Activated T-helper 1 cell treated with anti-CD3 and anti-CD28 coated beads, Interleukin-12 subunit alpha, Interleukin-12 subunit beta, Interleukin-2, Interleukin-4 antibody, amounts not matched to agents 30 ng/mL and 10 ng/mL and 1 ng/mL, durations not matched to agents 14 hours and 24 hours and 36 hours (primary cell): ENCODE data around the gene BRSK2. TPM values are rescaled to one million over a fixed set of nuclear protein-coding genes. Genes with fewer than 3 reads are reported as not detected.
"Not testable (repeated sequence)": the region's sequence is repeated elsewhere in the genome, so short reads cannot be mapped to it uniquely, and the experiment has no call there.

Experiments used
- DNase-seq: peaks from one replicate; pipeline ENCODE4 v3.0.0; 2021; ENCODE audit warnings: low spot score
- H3K27ac Mint-ChIP-seq: one replicate; pipeline ENCODE4 v1.8.0; 2021; ENCODE audit warnings: mild to moderate bottlenecking, mixed read lengths
- H3K27me3 Mint-ChIP-seq: one replicate; pipeline ENCODE4 v1.8.0; 2022; ENCODE audit warnings: mild to moderate bottlenecking, moderate library complexity, mixed read lengths; ENCODE audit not compliant: insufficient read depth
- H3K36me3 Mint-ChIP-seq: one replicate; pipeline ENCODE4 v1.8.0; 2021; ENCODE audit warnings: low read depth, mixed read lengths
- H3K4me1 Mint-ChIP-seq: one replicate; pipeline ENCODE4 v1.8.0; 2021; ENCODE audit warnings: low read depth, mixed read lengths
- H3K4me3 Mint-ChIP-seq: one replicate; pipeline ENCODE4 v1.8.0; 2021; ENCODE audit warnings: mild to moderate bottlenecking, moderate library complexity, mixed read lengths
- H3K9me3 Mint-ChIP-seq: one replicate; pipeline ENCODE4 v1.8.0; 2021; ENCODE audit warnings: mixed read lengths
- intact Hi-C: fragments of 100-400 bp; cut with micrococcal nuclease; formaldehyde crosslinking; loops from one replicate; pipeline ENCODE4 v1.15.1; 2024
- total RNA-seq: library from RNA; stranded (reverse); gene quantifications from 2 replicates; pipeline ENCODE4 v1.2.3, GENCODE V29; 2022

BRSK2 gene
- total RNA-seq, 1 donor from 2014 or later, result 0.36 TPM

DNA sequence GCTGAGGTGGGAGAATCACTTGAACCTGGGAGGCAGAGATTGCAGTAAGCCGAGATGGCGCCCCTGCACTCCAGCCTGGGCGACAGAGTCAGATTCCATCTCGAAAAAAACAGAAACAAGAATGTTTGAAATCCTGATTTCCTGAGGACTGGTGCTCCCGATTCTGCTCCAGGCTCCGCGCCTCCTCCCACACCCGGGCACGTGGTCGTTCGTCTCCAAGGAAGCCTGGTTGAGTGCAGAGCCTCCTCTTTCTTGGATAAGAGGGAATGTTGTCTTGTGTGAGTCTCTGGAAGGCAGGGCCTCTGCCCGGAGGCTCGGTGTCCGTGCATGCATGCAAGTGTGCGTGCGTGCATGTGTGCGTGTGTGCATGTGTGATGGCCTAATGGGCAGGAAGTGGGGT lies 30.1 kb downstream of the BRSK2 start:
- no peak overlapping the region for H3K4me3 Mint-ChIP-seq
- H3K36me3 Mint-ChIP-seq, result no peaks in the 10 kb centered on the region
- H3K4me1 Mint-ChIP-seq, result no peaks in the 10 kb centered on the region
- H3K27ac Mint-ChIP-seq, result no peak overlapping the region
- intact Hi-C loops, result no loop called here
- peaks cover 14% of the 10 kb centered on the region for H3K9me3 Mint-ChIP-seq
- DNase-seq, result no peak
- no peaks in the 10 kb centered on the region for H3K27me3 Mint-ChIP-seq

DNA sequence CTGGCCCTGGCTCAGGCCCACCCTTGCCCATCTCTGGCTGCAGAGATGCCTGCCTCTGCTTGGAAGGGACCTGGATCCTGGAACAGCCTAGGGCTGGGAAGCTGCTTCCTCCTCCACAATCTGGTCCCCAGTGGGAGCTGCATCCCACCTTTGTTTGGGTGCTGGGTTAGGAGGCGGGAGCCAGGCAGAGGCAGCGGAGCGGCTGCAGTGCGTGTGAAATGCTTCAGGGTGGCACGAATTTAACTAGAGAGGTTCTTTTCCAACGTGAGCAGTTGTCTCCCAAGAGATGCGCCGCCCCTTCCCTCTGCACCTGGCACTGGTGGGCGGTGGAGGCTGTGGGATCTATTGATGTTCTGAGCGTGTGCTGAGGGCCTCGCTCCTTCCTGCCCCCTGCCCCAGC lies 31.6 kb downstream of the BRSK2 start:
- H3K9me3 Mint-ChIP-seq, result peaks cover 14% of the 10 kb centered on the region
- no peak for DNase-seq
- no peak overlapping the region for H3K27ac Mint-ChIP-seq
- no peaks in the 10 kb centered on the region for H3K4me1 Mint-ChIP-seq
- no peaks in the 10 kb centered on the region for H3K27me3 Mint-ChIP-seq
- no peak overlapping the region for H3K4me3 Mint-ChIP-seq
- no peaks in the 10 kb centered on the region for H3K36me3 Mint-ChIP-seq
- intact Hi-C loops, result no loop called here

DNA sequence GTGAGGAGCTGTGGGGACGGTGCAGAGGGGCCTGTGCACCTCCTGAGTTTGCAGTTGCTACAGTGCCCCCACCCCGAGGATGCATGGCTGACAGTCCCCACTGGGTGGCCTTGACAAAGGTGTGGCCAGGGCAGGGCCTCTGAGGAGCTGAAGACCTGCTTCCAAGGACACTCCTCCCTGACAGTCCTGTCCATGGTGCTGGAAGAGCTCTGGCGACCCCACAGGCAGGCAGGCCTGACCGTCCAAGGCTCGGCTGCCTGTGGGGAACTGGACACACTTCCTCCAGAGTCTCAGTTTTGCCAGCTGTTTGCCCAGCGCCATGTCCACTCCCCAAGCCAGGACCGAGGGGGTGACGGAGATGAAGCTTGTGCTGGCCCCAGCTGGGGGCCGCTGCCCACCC lies 32.7 kb downstream of the BRSK2 start:
- H3K27ac Mint-ChIP-seq, result no peak overlapping the region
- no peaks in the 10 kb centered on the region for H3K4me1 Mint-ChIP-seq
- no peaks in the 10 kb centered on the region for H3K36me3 Mint-ChIP-seq
- no peaks in the 10 kb centered on the region for H3K27me3 Mint-ChIP-seq
- no peak for DNase-seq
- intact Hi-C loops, result no loop called here
- H3K9me3 Mint-ChIP-seq, result peaks cover 10% of the 10 kb centered on the region
- no peak overlapping the region for H3K4me3 Mint-ChIP-seq

DNA sequence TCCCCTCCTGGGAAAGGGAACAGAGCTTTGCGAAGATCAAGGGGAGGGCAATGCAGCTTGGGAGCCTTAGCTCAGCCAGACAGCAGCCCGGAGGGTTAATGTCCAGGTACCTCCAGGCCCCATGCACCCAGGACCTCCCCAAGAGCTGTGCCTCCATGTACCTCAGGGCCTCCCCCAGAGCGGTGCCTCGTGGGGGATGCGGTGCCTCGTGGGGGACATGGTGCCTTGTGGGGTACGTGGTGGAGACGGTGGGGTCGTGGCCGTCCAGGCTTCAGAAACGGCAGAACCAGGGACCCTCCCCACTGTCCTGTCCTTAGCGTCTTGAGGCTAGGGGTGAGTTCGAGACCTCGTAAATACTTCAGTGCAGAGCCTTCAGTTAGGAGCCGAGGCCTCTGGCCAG lies 33.2 kb downstream of the BRSK2 start:
- no peaks in the 10 kb centered on the region for H3K4me1 Mint-ChIP-seq
- no peaks in the 10 kb centered on the region for H3K36me3 Mint-ChIP-seq
- H3K27ac Mint-ChIP-seq, result no peak overlapping the region
- H3K4me3 Mint-ChIP-seq, result no peak overlapping the region
- intact Hi-C loops, result no loop called here
- DNase-seq, result no peak
- H3K9me3 Mint-ChIP-seq, result peaks cover 10% of the 10 kb centered on the region
- no peaks in the 10 kb centered on the region for H3K27me3 Mint-ChIP-seq

DNA sequence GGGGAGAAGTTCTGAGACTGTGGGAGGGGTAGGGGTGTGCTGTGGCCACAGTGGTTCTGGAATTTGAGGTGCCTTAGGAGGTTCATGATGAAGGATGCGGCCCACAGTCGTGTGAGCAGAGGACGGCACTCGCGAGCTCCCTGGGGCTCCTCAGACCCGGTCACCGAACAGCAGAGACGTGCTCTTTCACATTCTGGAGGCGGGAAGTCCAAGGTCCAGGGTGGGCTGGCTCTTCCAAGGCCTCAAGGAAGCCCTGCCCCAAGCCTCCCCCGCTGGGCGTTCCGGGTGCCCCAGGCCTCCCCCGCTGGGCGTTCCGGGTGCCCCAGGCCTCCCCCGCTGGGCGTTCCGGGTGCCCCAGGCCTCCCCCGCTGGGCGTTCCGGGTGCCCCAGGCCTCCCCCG lies 33.7 kb downstream of the BRSK2 start:
- DNase-seq, H3K27ac Mint-ChIP-seq, H3K4me1 Mint-ChIP-seq, H3K4me3 Mint-ChIP-seq, H3K27me3 Mint-ChIP-seq, H3K36me3 Mint-ChIP-seq, intact Hi-C loops, H3K9me3 Mint-ChIP-seq: not testable (repeated sequence)

DNA sequence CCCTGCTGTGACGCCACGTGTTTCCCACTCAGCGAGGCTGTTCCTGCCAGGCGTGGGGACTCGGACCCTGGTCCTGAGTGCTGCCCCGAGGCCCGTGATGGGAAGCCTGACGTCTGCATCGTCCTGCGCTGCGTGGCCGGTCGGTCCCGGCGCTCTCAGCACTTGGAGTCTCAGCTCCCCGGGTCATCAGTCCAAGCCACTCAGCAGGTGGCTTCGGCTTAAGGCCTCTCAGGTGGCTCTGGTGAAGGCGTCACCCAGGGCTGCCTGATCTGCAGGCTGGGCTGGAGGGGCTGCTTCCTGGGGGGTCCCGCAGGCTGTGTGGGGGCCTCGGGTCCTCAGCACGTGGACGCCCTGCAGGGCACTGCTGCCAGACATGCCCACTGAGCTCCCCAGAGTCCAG lies 35.3 kb downstream of the BRSK2 start:
- Mint-ChIP-seq H3K9me3 (peaks cover 6% of the 10 kb centered on the region), H3K4me1 (no peaks in the 10 kb centered on the region), H3K27ac (no peak overlapping the region), H3K27me3 (no peaks in the 10 kb centered on the region), H3K4me3 (no peak overlapping the region), H3K36me3 (no peaks in the 10 kb centered on the region)
- intact Hi-C loops, result no loop called here
- DNase-seq, result no peak

DNA sequence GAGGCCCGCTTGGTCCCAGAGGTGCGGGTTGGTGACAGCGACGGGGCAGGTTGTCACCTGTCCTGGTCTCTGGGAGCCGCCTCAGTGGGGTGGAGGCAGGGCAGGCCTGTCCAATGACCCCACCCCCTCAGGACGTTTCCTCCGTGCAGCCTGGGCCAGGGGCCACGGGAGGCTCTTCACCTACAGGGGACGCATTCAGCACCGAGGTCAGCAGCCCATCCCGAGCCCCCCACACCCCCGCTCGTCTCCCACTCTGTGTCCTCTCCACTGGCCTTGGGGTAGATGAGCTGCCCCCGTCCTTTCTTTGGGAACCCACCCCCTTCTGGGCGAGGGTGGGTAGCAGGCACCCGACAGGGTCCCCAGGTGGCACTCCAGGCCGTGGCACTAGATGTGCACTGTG lies 35.7 kb downstream of the BRSK2 start:
- Mint-ChIP-seq H3K4me3 (no peak overlapping the region), H3K27ac (no peak overlapping the region), H3K36me3 (no peaks in the 10 kb centered on the region), H3K27me3 (no peaks in the 10 kb centered on the region), H3K4me1 (no peaks in the 10 kb centered on the region), H3K9me3 (peaks cover 6% of the 10 kb centered on the region)
- DNase-seq, result no peak
- intact Hi-C loops, result no loop called here

DNA sequence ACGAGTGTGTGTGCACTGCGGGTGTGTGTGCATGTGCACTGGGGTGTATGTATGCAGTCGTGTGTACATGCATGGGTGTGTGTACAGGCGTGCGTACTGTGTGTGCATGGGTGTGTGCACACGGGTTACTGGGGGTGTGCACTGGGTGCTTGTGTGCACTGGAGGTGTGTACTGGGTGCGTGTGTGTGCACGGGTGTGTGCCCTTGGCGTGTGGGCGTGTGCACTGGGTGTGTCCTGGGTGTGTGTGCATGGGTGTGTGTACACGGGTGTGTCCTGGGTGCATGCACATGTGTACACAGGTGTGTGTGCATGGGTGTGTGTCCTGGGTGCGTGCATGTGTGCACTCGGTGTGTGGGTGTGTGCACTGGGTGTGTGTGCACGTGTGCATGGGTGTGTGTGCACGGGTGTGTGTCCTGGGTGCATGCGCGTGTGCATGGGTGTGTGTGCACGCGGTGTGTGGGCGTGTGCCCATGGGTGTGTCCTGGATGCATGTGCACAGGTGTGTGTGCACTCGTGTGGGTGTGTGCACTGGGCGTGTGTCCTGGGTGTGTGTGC lies 39.1 kb downstream of the BRSK2 start:
- intact Hi-C loops, result no loop called here
- Mint-ChIP-seq H3K27me3 (no peaks in the 10 kb centered on the region), H3K36me3 (no peaks in the 10 kb centered on the region)

DNA sequence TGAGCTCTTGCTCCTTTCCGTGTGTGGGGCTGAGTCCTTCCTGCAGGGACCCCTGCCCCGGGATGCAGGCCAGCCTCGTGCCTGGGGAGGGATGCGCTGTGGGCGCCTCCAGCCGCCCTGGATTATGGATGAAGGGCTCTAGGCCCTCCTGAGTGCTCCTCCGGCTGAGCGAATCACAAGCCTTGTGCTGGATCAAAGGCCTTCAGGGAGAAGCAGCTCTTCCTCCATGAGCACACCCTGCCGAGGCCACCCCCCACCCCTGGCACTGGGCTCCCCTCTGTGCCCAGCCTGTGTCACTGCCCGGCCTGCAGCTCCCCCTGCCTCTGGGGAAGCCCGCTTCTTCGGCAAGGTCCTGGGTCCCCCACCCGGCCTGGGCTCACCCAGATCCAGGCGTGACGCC lies 43.8 kb downstream of the BRSK2 start:
- H3K4me1 Mint-ChIP-seq, result no peaks in the 10 kb centered on the region
- intact Hi-C loops, result no loop called here

More for the DNA sequence above, 39.1 kb downstream of the BRSK2 start:
- H3K27ac Mint-ChIP-seq, result no peak overlapping the region
- H3K9me3 Mint-ChIP-seq, result peaks cover 6% of the 10 kb centered on the region
- no peak for DNase-seq
- no peaks in the 10 kb centered on the region for H3K4me1 Mint-ChIP-seq
- no peak overlapping the region for H3K4me3 Mint-ChIP-seq

DNA sequence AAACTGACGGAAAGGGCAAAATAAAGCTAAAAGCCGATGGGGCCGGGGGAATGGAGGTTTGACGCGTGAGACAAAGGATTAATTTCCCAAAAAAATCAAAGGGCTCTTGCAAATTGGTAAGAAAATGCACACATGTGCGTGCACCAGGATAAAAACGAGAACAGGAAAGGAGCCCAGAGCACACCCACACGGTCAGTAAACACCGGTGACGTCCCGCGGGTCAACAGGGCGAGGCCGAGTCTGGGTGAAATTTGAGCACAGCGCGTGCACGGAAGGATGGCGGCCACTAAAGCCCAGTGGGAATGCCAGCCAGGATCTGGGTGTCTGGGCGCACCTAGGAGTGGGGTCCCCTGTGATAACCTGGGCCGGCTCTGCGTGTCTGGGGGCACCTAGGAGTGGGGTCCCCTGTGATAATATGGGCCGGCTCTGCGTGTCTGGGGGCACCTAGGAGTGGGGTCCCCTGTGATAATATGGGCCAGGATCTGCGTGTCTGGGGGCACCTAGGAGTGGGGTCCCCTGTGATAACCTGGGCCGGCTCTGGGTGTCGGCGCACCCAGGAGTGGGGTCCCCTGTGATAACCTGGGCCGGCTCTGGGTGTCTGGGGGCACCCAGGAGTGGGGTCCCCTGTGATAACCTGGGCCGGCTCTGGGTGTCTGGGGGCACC lies 44.4 kb downstream of the BRSK2 start:
- no peaks in the 10 kb centered on the region for H3K4me1 Mint-ChIP-seq

More for the DNA sequence above, 43.8 kb downstream of the BRSK2 start:
- DNase-seq, result no peak
- no peaks in the 10 kb centered on the region for H3K36me3 Mint-ChIP-seq
- H3K4me3 Mint-ChIP-seq, result no peak overlapping the region
- peaks cover 6% of the 10 kb centered on the region for H3K9me3 Mint-ChIP-seq
- H3K27me3 Mint-ChIP-seq, result no peaks in the 10 kb centered on the region
- H3K27ac Mint-ChIP-seq, result no peak overlapping the region

DNA sequence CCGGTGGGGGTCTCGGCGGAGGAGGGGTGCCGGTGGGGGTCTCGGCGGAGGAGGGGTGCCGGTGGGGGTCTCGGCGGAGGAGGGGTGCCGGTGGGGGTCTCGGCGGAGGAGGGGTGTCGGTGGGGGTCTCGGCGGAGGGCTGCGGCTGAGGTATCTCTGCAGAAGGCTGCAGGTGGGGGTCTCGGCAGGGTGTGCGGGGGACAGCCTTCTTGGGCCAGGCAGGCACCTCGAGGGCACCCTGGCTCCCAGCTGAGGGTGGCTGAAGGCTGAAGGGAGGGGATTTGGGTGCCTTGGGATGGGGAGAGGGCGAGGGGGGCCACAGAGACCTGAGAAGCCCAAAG lies 45.7 kb downstream of the BRSK2 start:
- DNase-seq, H3K36me3 Mint-ChIP-seq, H3K4me1 Mint-ChIP-seq, H3K9me3 Mint-ChIP-seq, H3K4me3 Mint-ChIP-seq, H3K27ac Mint-ChIP-seq, intact Hi-C loops, H3K27me3 Mint-ChIP-seq: not testable (repeated sequence)

More for the DNA sequence above, 44.4 kb downstream of the BRSK2 start:
- Mint-ChIP-seq H3K9me3 (peaks cover under 1% of the 10 kb centered on the region), H3K27ac (no peak overlapping the region), H3K4me3 (no peak overlapping the region), H3K27me3 (no peaks in the 10 kb centered on the region), H3K36me3 (no peaks in the 10 kb centered on the region)
- DNase-seq, result no peak
- intact Hi-C loops, result no loop called here

DNA sequence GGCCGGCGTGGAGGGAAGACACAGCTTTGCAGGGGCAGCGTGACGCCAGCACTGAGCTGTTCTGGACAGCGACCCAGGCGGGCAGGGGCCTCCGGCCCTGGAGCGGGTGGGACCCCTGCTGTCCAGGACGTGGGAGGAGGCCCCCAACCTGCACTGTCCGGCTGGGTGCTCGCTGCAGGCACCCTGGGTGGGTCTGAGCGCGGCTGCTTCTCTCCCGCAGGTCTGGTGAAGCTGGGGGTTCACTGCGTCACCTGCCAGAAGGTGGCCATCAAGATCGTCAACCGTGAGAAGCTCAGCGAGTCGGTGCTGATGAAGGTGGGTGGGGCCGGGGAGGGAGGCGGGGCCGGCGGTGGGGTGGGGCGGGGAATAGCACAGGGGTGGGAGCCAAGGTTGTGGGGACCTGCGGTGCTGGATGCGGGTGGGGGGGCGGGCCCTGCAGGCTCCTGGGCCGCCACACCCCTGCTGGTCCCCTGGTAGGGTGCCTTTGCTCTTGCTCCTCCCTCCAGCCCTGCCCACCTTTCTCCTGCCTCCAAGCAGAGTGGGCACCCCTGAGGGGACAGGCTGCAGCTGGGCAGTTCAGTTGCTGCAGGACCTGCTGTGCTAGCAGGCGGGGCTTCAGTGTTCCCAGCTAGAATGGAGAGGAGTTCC lies 46.2 kb downstream of the BRSK2 start:
- no peak overlapping the region for H3K27ac Mint-ChIP-seq
- intact Hi-C loops, result no loop called here
- no peaks in the 10 kb centered on the region for H3K27me3 Mint-ChIP-seq
- H3K4me3 Mint-ChIP-seq, result no peak overlapping the region
- H3K36me3 Mint-ChIP-seq, result no peaks in the 10 kb centered on the region
- no peaks in the 10 kb centered on the region for H3K9me3 Mint-ChIP-seq
- H3K4me1 Mint-ChIP-seq, result no peaks in the 10 kb centered on the region
- DNase-seq, result no peak

DNA sequence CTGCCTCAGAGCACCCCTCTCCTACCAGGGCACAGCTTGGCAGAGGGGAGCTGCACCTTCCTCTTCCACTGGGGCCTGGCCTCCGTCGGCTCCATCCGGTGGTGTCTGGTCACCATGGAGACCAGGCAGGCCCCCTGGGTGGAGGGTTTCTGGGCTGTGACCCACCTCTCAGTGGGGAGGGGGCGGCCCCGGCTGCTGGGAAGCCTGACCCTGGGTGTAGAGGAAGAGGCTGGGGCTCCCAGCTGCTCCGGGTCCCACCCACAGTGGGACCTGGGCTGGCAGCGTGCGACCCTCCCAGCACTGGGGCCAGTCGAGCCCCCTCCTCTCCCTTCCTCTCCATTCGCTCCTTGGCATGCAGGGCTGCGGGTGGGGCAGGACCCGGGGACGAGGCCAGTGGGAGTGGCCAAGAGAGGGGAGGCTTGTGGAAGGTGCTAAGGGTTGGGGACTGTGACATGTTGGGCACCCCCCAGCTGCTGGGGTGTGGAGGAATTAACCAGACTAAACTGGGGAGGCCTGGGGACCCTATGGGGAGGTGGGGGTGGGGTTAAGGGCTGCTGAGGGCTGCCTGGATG lies 46.8 kb downstream of the BRSK2 start:
- Mint-ChIP-seq H3K27me3 (no peaks in the 10 kb centered on the region), H3K27ac (no peak overlapping the region), H3K4me3 (no peak overlapping the region), H3K36me3 (no peaks in the 10 kb centered on the region), H3K9me3 (no peaks in the 10 kb centered on the region), H3K4me1 (no peaks in the 10 kb centered on the region)
- intact Hi-C loops, result no loop called here
- DNase-seq, result no peak
